Activated naive CD4-positive, alpha-beta T cell treated with anti-CD3 and anti-CD28 coated beads, Interleukin-2, amount 50 U/mL, for 24 hours (primary cell): Measurements from ENCODE around the gene NOTCH4.

Experiments
- H3K27ac Mint-ChIP-seq: one replicate; pipeline ENCODE4 v1.8.0; 2021; ENCODE audit warnings: mild to moderate bottlenecking, mixed read lengths
- H3K27me3 Mint-ChIP-seq: one replicate; pipeline ENCODE4 v1.8.0; 2021; ENCODE audit warnings: mixed read lengths
- H3K36me3 Mint-ChIP-seq: one replicate; pipeline ENCODE4 v1.8.0; 2021; ENCODE audit warnings: mixed read lengths
- H3K4me1 Mint-ChIP-seq: one replicate; pipeline ENCODE4 v1.8.0; 2021; ENCODE audit warnings: mixed read lengths
- H3K4me3 Mint-ChIP-seq: one replicate; pipeline ENCODE4 v1.8.0; 2021; ENCODE audit warnings: mild to moderate bottlenecking, mixed read lengths
- H3K9me3 Mint-ChIP-seq: one replicate; pipeline ENCODE4 v1.8.0; 2021; ENCODE audit warnings: mixed read lengths

Gene NOTCH4

DNA sequence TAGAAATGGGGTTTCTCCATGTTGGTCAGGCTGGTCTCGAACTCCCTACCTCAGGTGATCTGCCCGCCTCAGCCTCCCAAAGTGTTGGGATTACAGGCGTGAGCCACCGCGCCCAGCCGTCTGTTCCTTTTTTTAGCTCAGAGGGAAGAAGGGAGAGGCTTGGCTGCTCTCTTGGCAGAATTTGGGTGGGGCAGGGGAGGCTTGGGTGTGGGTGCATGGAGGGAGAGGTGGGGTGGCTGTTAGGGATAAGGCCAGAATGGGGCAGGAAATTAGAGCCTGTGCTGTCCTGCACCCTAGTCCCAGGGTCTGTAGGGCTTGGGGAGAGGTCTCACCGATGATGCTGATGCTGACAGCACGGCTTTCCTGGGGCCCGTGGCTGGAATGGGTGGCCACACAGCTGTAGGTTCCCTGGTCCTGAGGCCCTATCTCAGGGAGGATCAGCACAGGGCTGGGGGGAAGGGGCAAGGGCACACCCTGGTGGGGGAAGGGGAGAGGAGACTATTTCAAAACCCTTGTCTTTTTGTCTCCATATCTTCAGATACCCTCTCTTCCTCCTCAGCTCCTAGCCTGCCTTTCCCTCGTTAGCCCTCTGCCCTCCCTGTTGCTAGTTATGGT is 41.8 kb downstream of the NOTCH4 start:
- peaks cover 73% of the 10 kb centered on the region for H3K4me1 Mint-ChIP-seq
- H3K36me3 Mint-ChIP-seq: peaks cover 10% of the 10 kb centered on the region
- H3K9me3 Mint-ChIP-seq: no peaks in the 10 kb centered on the region
- H3K27ac Mint-ChIP-seq: peak overlapping the region; percentile 20
- H3K27me3 Mint-ChIP-seq: no peaks in the 10 kb centered on the region
- no peak overlapping the region for H3K4me3 Mint-ChIP-seq

DNA sequence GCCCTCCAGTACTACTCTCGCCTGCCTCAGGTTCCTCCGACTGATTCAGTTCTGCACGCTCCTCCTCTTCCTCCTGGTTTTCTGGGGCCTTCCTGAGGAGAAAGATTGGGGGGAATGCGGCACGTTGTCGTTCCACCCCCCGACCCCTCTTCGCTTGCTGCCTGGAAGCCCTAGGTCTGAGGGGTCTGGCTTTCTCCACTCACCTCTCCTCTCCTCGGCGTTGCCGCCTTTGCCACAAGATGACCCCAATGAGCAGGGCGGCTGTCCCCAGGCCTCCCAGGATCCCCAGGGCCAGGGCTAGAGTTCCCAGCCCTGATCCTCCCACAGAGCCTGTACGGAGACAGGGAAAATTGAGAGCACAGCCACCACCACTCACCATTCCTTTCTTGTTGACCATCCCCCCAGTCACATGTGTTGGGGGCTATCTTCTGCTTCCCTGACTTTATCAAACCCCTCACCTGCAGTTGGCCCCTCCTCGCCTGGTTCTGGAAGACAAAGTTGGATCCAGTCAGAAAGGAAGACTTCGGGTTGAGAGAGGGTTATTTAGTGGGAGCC is 42.6 kb downstream of the NOTCH4 start:
- Mint-ChIP-seq H3K27ac (peak overlapping the region; percentile 48), H3K36me3 (peaks cover 7% of the 10 kb centered on the region), H3K4me3 (no peak overlapping the region), H3K4me1 (peaks cover 73% of the 10 kb centered on the region), H3K9me3 (no peaks in the 10 kb centered on the region), H3K27me3 (no peaks in the 10 kb centered on the region)

DNA sequence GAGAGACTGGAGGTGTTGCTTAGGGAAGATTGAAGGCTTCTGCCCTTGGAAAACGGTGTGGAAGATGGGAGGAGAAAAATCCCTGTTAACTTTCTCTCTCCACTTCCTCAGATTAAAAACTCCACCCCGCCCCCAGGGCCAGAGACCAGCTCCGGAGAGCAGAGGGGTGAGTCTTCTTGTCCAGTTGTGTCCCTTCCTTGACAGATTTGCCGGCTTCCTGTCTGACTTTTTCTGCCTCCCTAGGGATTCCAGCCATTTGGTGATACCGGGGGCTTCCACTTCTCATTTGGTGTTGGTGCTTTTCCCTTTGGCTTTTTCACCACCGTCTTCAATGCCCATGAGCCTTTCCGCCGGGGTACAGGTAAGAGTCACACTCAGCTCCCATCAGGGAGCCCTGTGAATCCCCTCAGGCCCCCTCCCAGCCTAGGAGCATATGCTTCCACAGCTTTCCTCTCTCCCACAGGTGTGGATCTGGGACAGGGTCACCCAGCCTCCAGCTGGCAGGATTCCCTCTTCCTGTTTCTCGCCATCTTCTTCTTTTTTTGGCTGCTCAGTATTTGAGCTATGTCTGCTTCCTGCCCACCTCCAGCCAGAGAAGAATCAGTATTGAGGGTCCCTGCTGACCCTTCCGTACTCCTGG is 44.0 kb downstream of the NOTCH4 start:
- H3K27me3 Mint-ChIP-seq: no peaks in the 10 kb centered on the region
- H3K36me3 Mint-ChIP-seq: peaks cover 7% of the 10 kb centered on the region
- peaks cover 71% of the 10 kb centered on the region for H3K4me1 Mint-ChIP-seq
- no peaks in the 10 kb centered on the region for H3K9me3 Mint-ChIP-seq
- peak overlapping the region; percentile 98 for H3K27ac Mint-ChIP-seq
- H3K4me3 Mint-ChIP-seq: peak overlapping the region; percentile 57

DNA sequence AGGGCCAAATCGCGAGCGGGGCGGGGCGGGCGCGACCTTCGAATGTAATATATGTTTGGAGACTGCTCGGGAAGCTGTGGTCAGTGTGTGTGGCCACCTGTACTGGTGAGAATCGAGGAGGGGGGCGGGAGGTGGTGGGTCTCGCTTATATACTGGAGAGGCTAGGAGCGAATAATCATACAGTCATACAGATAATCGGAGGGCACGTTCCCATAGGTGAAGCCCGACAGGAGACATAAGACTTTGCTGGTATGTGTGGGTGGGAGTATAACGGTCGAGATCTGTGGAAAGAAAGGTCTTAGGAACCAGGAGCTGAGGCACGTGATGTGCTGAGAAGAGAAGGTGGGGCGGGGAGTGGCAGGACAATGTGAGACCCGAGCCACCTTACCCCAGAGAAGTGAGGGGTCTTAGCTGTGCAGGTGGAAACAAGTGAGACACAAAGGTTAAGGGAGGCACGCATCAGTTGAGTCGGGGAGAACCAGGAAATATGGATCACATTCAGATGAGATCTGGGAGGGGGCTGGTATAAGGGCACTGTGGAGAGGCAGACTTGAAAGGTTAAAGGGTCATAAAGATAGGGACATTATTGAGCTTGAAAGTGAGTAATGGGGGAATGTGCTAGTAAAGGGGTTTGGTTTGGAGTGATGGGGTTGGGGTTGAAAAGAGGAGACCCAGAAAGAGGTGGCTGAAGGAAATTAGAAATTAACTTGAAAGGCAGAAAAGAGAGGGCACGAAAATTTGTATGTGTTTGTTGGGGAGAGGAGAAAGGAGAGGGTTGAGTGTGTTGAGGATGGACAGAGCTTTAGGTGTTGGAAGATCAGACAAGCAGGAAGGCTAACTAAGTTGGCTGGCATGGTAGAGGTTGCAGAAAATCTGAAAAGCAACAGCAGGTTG is 45.1 kb downstream of the NOTCH4 start:
- H3K4me1 Mint-ChIP-seq: peaks cover 75% of the 10 kb centered on the region
- H3K9me3 Mint-ChIP-seq: no peaks in the 10 kb centered on the region
- H3K36me3 Mint-ChIP-seq: peaks cover 7% of the 10 kb centered on the region
- peak overlapping the region; percentile 98 for H3K27ac Mint-ChIP-seq
- no peaks in the 10 kb centered on the region for H3K27me3 Mint-ChIP-seq
- peak overlapping the region; percentile 93 for H3K4me3 Mint-ChIP-seq

DNA sequence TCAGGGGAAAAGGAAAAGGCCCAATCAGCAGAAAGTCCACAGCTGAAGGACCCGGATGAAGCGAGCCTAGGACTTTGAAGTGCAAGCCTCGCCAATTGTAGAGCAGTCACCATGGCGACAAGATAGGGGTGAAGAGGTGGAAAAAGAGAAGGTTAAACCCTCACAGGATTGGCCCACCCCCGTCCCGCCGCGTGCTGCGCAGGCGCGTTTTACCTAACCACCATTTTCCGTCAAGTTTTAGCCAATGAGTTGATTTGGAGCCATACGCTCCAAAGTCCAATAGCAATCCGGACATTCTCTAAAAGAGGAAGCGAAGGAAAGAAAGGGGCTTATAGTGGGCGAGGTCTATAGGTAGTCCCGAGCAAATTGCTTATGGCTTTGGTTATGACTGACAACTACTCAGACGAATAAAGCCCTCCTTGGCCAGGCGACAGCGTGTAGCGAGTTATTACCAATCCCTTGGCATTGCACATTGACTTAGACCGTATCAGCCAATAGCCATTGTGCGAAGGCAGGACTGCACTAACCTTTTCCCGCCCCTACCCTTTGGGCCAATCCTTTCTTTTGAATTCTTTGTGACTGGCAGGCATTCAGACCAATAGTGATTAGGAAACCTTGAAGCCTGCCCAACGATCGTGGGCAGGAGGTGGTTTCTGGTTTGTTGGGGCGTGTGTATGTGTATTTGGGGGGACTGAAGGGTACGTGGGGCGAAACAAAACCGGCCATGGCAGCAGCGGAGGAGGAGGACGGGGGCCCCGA is 45.9 kb downstream of the NOTCH4 start, which contains the start of gene RNF5:
TSS of gene RNF5 (plus strand) at position 618 of the 759 bp plus-strand sequence. CDS start at position 725, 107 bp downstream.
- Mint-ChIP-seq H3K27me3 (no peaks in the 10 kb centered on the region), H3K4me1 (peaks cover 79% of the 10 kb centered on the region)

DNA sequence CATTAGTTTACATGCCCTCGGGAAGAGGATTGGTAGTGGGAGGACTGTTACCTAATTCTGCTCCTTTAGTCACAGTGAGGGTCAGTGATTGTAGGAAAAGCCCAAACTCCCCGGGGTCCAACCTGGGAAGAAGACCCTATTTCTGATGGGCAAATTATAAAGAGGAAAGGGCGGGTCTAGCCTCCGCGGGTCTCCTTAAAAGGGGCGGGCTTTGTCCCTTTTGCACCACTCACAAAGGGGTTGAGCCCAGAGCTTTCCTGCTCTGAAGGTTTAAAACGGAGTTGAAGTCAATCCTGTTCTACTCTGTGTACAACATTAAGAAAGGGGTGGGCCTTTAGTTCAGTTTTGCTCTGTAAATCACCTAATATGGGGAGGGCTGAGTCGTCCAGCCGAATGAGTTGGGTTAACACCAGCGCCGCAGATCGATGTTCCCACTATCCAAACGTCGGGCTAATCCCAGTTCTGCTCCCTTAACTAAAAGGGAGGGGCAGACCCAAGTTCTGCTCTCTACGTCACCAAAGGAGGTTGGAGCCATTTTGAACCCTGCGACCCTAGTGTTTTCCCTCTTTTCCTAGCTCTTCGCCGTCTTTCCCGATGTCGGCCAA is 46.6 kb downstream of the NOTCH4 start:
- H3K36me3 Mint-ChIP-seq: peaks cover 7% of the 10 kb centered on the region
- peak overlapping the region; percentile 93 for H3K4me3 Mint-ChIP-seq
- peaks cover 79% of the 10 kb centered on the region for H3K4me1 Mint-ChIP-seq
- H3K27ac Mint-ChIP-seq: peak overlapping the region; percentile 98
- H3K9me3 Mint-ChIP-seq: no peaks in the 10 kb centered on the region
- H3K27me3 Mint-ChIP-seq: no peaks in the 10 kb centered on the region

More for the DNA sequence above, 45.9 kb downstream of the NOTCH4 start, which contains the start of gene RNF5:
- Mint-ChIP-seq H3K9me3 (no peaks in the 10 kb centered on the region), H3K4me3 (peak within 1 kb of the TSS; percentile 93), H3K27ac (peak within 1 kb of the TSS; percentile 98), H3K36me3 (peaks cover 7% of the 10 kb centered on the region)

DNA sequence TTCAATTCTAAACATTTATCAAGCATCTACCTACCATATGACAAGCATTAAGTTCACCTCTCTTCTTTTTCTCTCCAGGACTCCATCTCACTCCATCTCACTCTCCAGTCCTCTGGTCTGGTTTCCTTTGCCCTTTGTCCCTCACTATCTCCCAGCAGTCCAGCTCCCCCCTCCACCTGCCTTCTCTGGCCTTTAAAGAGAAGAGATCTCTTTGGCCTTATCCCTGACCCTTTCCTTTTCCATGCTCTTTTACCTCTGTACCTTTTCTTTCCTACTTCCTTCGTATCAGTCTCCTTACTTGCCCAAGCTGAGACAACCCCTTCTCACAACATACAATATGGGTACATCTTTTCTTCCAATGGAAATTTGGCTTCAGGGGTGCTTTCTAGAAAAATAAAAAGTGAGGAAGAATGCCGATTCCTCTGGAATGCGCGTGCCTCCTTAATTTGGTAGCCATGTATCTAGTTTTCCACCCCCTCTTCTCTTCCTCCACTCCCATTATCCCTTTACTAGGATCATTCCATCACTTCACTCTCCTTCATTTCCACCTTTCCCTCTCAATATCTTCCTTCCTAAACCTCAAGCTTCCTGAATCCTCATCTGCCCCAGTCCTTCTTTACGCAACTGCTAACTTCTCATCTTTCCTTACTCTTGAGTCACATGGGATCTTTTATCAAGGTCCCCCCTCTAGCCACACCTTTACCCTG is 47.2 kb downstream of the NOTCH4 start:
- peaks cover 7% of the 10 kb centered on the region for H3K36me3 Mint-ChIP-seq
- peak overlapping the region; percentile 93 for H3K4me3 Mint-ChIP-seq
- peak overlapping the region; percentile 98 for H3K27ac Mint-ChIP-seq
- H3K4me1 Mint-ChIP-seq: peaks cover 79% of the 10 kb centered on the region
- no peaks in the 10 kb centered on the region for H3K27me3 Mint-ChIP-seq
- H3K9me3 Mint-ChIP-seq: no peaks in the 10 kb centered on the region

DNA sequence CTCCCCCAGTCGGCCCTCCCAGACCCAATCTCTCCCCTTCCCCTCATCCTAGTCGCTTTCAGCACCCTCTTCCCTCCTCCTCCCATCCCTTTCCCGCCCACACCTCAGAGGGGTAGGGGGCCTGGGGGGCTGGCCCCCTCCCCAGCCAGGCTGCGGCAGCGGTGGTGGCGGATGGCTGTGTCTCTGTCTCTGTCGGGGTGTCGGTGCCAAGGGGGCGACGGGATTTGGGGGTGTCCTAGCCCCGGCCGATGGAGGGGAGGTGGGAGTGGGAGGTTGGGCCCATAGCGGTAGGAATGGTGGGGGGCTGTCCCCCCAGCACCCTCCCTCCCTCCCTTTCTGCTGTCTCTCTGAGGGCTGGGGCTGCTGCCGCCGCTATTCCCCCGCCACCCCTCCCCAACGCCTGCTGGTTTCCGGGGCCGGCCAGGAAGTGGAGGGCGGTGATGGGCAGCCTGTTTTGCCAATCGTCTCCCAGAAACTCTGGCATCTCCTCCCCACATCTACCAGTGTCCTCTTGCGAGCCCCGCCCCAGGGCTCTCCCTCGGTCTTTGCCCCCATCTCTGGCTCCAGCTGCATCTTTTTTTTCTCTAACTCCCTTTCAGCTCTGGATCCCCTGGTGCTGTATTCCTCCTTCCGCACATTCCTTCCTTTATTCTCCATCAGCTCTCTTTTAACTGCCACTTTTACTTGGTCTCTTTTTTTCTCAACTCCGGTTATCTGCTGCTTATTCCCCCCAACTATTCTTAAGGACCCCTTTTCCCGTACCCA is 48.0 kb downstream of the NOTCH4 start, which contains the start of gene AGPAT1:
TSS of gene AGPAT1 (minus strand) at position 374 of the 765 bp plus-strand sequence. CDS start 4,588 bp downstream, outside the sequence.
- Mint-ChIP-seq H3K27ac (peak within 1 kb of the TSS; percentile 98), H3K4me1 (peaks cover 79% of the 10 kb centered on the region), H3K27me3 (no peaks in the 10 kb centered on the region), H3K9me3 (no peaks in the 10 kb centered on the region), H3K36me3 (peaks cover 7% of the 10 kb centered on the region), H3K4me3 (peak within 1 kb of the TSS; percentile 93)

DNA sequence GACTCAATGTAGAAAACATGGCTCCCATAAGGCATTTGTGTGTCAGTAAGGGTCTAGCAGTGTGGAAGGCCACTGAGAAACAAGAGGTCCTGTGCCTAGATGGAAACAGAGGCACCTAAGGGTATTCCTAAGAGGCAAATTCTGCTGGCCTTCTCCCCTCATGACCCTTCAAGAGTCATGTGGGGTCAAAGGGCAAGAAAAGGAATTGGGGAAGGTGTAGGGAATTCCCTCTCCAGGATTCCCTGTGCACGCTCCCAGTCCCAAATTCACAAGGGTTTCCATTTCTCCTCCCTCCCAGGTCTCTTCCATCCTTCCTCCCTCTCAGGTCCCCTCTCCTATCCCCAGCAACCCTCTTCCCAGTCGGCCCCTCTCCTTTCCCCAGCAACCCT is 48.6 kb downstream of the NOTCH4 start:
- H3K4me3 Mint-ChIP-seq: peak overlapping the region; percentile 93
- no peaks in the 10 kb centered on the region for H3K9me3 Mint-ChIP-seq
- H3K4me1 Mint-ChIP-seq: peaks cover 73% of the 10 kb centered on the region
- H3K36me3 Mint-ChIP-seq: peaks cover 3% of the 10 kb centered on the region
- no peaks in the 10 kb centered on the region for H3K27me3 Mint-ChIP-seq
- H3K27ac Mint-ChIP-seq: peak overlapping the region; percentile 85

DNA sequence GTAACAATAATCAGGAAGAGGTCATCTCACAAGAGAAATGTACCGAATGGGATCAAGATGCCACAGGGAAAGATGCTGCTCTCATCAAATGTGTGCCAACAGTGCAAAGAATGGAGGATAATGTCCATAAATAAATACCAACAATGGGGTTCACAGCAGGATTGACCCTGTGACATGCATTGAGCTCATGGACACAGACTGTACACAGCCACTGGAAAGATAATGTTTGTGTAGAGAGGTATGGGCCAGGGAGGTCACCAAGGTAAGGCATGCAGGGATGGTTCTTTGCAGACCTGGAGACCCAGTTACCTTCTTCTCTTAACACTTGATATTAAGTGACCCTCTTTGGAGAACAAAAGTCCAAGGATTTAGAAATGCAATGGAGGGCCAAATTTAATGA is 49.5 kb downstream of the NOTCH4 start:
- no peaks in the 10 kb centered on the region for H3K9me3 Mint-ChIP-seq
- peaks cover 7% of the 10 kb centered on the region for H3K36me3 Mint-ChIP-seq
- peak overlapping the region; percentile 65 for H3K4me3 Mint-ChIP-seq
- no peaks in the 10 kb centered on the region for H3K27me3 Mint-ChIP-seq
- H3K27ac Mint-ChIP-seq: no peak overlapping the region
- H3K4me1 Mint-ChIP-seq: peaks cover 64% of the 10 kb centered on the region

DNA sequence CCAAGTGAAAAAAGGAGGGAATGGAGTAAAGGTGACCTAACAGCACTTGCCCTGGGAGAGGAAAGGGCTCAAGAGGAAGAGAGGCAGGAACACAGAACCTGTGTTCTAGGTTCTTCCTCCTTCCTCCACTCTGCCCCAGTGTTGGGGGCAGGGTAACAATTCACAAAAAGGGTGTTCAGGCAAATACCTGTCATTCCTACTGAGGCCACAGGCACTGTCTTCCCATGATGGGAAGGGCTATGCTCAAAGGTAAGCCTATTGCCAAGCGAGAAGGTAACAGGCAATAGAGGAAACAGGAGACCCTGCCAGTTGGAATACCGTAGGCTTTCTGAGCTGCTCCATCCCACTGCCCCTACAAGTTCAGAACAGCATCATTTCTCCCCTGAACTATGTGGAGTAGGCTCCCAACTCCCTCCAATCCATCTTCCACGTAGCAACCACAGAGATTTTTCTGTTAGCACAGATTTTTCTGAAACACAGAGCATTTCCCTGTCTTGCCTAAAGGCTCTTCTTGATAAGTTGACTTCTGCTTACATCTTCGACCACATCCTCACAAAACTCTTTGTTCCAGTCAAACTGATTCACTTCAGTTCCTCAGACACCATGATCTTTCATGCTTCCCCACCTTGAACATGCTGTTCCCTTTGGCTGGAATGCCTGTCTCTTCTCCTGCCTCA is 50.7 kb downstream of the NOTCH4 start:
- Mint-ChIP-seq H3K4me3 (peak overlapping the region; percentile 39), H3K27me3 (no peaks in the 10 kb centered on the region), H3K9me3 (no peaks in the 10 kb centered on the region), H3K36me3 (peaks cover 12% of the 10 kb centered on the region), H3K4me1 (peaks cover 53% of the 10 kb centered on the region), H3K27ac (peak overlapping the region; percentile 86)

DNA sequence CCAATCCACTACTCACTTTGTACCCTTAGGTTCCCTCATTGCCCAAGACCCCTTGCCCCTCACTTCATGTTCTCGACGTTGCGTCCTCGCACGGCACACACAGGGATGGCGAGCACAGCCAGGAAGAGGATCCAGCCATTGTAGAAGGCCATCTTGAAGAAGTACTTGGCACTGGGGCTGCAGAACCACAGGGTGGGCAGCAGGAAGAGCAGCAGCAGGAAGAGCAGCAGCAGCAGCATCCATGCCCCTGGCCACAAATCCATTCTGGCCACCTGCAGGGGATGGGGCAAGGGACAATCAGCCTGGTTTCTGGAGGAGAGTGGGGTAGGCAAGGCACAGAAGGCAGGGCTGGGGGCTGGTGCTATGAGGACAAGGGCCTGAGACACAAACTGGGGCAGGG is 52.6 kb downstream of the NOTCH4 start:
- no peak overlapping the region for H3K27ac Mint-ChIP-seq
- no peak overlapping the region for H3K4me3 Mint-ChIP-seq
- peaks cover 36% of the 10 kb centered on the region for H3K4me1 Mint-ChIP-seq
- H3K27me3 Mint-ChIP-seq: no peaks in the 10 kb centered on the region
- H3K9me3 Mint-ChIP-seq: no peaks in the 10 kb centered on the region
- peaks cover 16% of the 10 kb centered on the region for H3K36me3 Mint-ChIP-seq

DNA sequence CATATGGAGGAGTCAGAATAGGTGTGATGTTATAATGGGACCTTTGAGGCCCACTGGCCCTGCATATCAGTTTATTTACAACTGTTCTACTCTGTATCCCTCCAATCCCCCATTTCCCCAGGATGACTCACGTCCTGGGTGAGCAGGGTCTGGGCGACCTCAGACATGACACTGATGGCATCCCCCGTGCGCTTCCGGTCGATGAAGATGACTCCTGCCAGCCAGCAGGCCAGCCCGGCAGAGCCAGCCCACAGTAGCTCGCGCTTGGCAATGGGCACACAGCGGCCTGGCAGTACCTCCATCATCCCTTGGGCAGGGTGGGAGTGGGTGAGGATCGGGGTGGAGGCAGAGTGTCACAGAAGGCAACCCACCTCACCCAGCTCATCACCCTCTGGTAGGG is 53.6 kb downstream of the NOTCH4 start:
- Mint-ChIP-seq H3K9me3 (no peaks in the 10 kb centered on the region), H3K36me3 (peaks cover 17% of the 10 kb centered on the region), H3K4me1 (peaks cover 33% of the 10 kb centered on the region), H3K4me3 (no peak overlapping the region), H3K27me3 (no peaks in the 10 kb centered on the region), H3K27ac (no peak overlapping the region)
